Retinal pigment epithelial cell (primary cell): ENCODE results near the gene TBX1.

Experiments used
- DNase-seq: peaks from one replicate; pipeline ENCODE4 v3.0.0-alpha.2; 2010; ENCODE audit warnings: low read depth
- H3K4me3 ChIP-seq: 2 replicates; pipeline ENCODE4 v1.5.1; 2011; ENCODE audit warnings: mild to moderate bottlenecking, low read length, control low read depth, moderate library complexity
- CTCF ChIP-seq: conservative IDR thresholded peaks from 2 replicates; pipeline ENCODE4 v1.5.1; 2011; ENCODE audit warnings: low read depth, low read length, control low read depth, inconsistent platforms

Gene TBX1

GRCh38 chr22:19764636-19765476 lies 4.3 kb downstream of the TBX1 start:
- H3K4me3 ChIP-seq = no peak overlapping the region
- DNase-seq = no peak
- no peak for TF ChIP-seq CTCF

GRCh38 chr22:19765477-19766239 lies 5.1 kb downstream of the TBX1 start:
- DNase-seq = no peak
- no peak for TF ChIP-seq CTCF
- no peak overlapping the region for H3K4me3 ChIP-seq

GRCh38 chr22:19766240-19766510 lies 5.6 kb downstream of the TBX1 start:
- TF ChIP-seq CTCF = no peak
- DNase-seq = no peak
- no peak overlapping the region for H3K4me3 ChIP-seq

GRCh38 chr22:19766511-19767426 lies 6.2 kb downstream of the TBX1 start:
- no peak for DNase-seq
- H3K4me3 ChIP-seq = no peak overlapping the region
- TF ChIP-seq CTCF = peak; percentile 14

GRCh38 chr22:19767427-19768341 lies 7.1 kb downstream of the TBX1 start:
- no peak for TF ChIP-seq CTCF
- H3K4me3 ChIP-seq = no peak overlapping the region
- DNase-seq = no peak

- no peak for DNase-seq
- no peak for TF ChIP-seq CTCF
- H3K4me3 ChIP-seq = no peak overlapping the region
Measured at GRCh38 chr22:19769393-19769715, 8.8 kb downstream of the TBX1 start.
